ENCODE results near the gene MT1F.
"Not testable (repeated sequence)": the region's sequence is repeated elsewhere in the genome, so short reads cannot be mapped to it uniquely, and the experiment has no call there.

Gene MT1F

GRCh38 chr16:56645838-56646237 is 11.9 kb upstream of the MT1F start:
- no peak for DNase-seq

GRCh38 chr16:56647641-56648431 is 9.9 kb upstream of the MT1F start:
- no peak for DNase-seq

- no peak for DNase-seq
Observed at GRCh38 chr16:56649271-56649670, 8.5 kb upstream of the MT1F start.

GRCh38 chr16:56649820-56650219 is 7.9 kb upstream of the MT1F start:
- no peak for DNase-seq

- no peak for DNase-seq
Observed at GRCh38 chr16:56651586-56651985, 6.2 kb upstream of the MT1F start, which contains the start of gene MT1B. TSS of gene MT1B (plus strand) at chr16:56651886. CDS start at chr16:56651954, 68 bp downstream.

GRCh38 chr16:56652600-56652999 is 5.2 kb upstream of the MT1F start:
- DNase-seq, result no peak

GRCh38 chr16:56653218-56653617 is 4.5 kb upstream of the MT1F start:
- no peak for DNase-seq

GRCh38 chr16:56658327-56658875 is 642 bp downstream of the MT1F start:
- no peak for DNase-seq

- no peak for DNase-seq
Observed at GRCh38 chr16:56662357-56663354, 4.9 kb downstream of the MT1F start.

- no peak for DNase-seq
Observed at GRCh38 chr16:56664506-56664905, 6.7 kb downstream of the MT1F start.

GRCh38 chr16:56665286-56666261 is 7.8 kb downstream of the MT1F start:
- not testable (repeated sequence) for DNase-seq

GRCh38 chr16:56667581-56668571 is 10.1 kb downstream of the MT1F start, which contains the start of gene MT1G:
TSS of gene MT1G (minus strand) at chr16:56668065. CDS start at chr16:56667993, 72 bp downstream.
- DNase-seq, result no peak

- no peak for DNase-seq
Observed at GRCh38 chr16:56669005-56669839, 11.5 kb downstream of the MT1F start, which contains the start of gene MT1H. TSS of gene MT1H (plus strand) at chr16:56669814. CDS start at chr16:56669885, 71 bp downstream.

- no peak for DNase-seq
Observed at GRCh38 chr16:56669840-56670619, 12.3 kb downstream of the MT1F start.

GRCh38 chr16:56670620-56670934 is 12.8 kb downstream of the MT1F start:
- no peak for DNase-seq

GRCh38 chr16:56671691-56672090 is 13.9 kb downstream of the MT1F start:
- DNase-seq, result not testable (repeated sequence)

GRCh38 chr16:56672171-56672570 is 14.4 kb downstream of the MT1F start:
- not testable (repeated sequence) for DNase-seq

- DNase-seq, result no peak
Observed at GRCh38 chr16:56672761-56673536, 15.2 kb downstream of the MT1F start.

All from T-helper 9 cell (primary cell).